Measurements from ENCODE around the gene RFX1.
"Not testable (repeated sequence)": the region's sequence is repeated elsewhere in the genome, so short reads cannot be mapped to it uniquely, and the experiment has no call there.

RFX1 gene

DNA sequence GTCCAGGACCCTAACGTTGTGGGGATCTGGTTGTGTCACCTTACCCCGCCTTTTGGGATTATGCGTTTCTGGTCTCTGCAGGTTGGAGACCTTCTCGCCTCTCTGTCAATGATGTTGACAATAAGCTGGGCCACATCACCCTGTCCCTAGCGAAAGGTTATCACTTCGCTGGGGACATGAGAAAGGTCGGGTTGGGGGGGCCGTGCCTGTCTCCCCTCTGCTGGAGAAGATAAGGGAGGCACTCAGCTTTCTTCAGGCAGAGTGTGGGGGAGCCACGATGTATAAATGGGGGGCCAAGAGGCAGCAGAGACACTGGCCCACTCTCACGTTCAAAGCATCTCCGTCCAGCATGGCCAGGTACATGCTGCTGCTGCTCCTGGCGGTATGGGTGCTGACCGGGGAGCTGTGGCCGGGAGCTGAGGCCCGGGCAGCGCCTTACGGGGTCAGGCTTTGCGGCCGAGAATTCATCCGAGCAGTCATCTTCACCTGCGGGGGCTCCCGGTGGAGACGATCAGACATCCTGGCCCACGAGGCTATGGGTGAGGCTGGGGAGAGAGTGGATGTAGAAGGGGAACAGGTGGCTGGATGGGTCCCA lies 21.8 kb upstream of the RFX1 start, which contains the start of gene RLN3:
Gene RLN3 (plus strand): TSS at position 293 of the 595 bp plus-strand sequence. CDS start 57 bp downstream, at position 350.
- DNase-seq (ENCODE audit: low read depth in 1 of 2, low spot score in 1 of 2) = no peak

GRCh38 chr19:14026652-14027192 lies 20.6 kb upstream of the RFX1 start:
- DNase-seq (ENCODE audit: low read depth in 1 of 2, low spot score in 1 of 2) = not testable (repeated sequence)

DNA sequence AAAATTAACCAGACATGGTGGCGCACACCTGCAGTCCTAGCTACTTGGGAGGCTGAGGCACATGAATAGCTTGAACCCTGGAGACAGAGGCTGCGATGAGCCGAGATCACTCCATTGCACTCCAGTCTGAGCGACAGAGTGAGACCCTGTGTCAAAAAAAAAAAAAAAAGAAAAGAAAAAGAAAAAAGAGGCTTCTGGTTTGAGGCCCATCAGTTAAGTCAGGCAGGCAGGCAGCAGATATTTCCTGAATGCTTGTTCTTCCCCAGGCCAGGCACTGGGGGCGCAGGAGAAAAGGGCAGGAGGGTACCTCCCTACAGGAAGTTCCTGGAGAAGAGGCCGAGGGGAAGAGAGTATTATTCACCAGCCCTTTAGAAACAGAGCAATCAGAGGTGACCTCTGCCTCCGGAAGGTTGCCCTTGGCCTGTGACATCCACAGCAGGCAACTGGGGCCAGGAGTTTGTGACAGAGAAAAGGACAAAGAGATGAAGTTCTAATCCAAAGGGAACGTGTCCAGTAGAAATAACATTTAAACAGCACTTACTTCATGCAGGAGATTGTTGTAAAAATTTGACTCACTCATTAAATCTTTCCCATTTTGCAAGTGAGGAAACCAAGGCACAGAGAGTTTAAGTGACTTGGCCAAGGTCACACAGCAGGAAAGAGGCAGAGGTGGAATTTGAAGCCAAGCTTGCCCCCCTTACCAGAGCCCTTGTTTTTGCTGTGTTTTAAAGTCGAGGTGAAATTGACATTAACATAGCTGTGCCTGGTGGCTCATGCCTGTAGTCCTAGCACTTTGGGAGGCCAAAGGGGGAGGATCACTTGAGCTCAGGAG lies 17.5 kb upstream of the RFX1 start:
- no peak for DNase-seq (ENCODE audit: low read depth in 1 of 2, low spot score in 1 of 2)

- no peak for DNase-seq (ENCODE audit: low read depth in 1 of 2, low spot score in 1 of 2)
These were observed 16.3 kb upstream of the RFX1 start for GRCh38 chr19:14022469-14022868.

- no peak for DNase-seq (ENCODE audit: low read depth in 1 of 2, low spot score in 1 of 2)
These were observed 15.4 kb upstream of the RFX1 start for GRCh38 chr19:14021474-14021873.

DNA sequence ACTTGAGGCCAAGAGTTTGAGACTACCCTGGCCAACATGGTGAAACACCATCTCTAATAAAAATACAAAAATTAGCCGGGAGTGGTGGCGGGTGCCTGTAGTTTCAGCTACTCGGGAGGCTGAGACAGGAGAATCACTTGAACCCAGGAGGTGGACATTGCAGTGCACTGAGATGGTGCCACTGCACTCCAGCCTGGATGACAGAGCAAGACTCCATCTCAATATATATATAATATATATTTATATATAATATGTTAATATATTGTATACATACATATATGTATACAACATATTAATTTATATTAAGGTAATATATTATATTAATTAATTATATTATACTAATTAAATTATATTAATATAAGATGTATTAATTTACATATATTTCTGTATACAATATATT lies 13.6 kb upstream of the RFX1 start:
- DNase-seq (ENCODE audit: low read depth in 1 of 2, low spot score in 1 of 2) = not testable (repeated sequence)

DNA sequence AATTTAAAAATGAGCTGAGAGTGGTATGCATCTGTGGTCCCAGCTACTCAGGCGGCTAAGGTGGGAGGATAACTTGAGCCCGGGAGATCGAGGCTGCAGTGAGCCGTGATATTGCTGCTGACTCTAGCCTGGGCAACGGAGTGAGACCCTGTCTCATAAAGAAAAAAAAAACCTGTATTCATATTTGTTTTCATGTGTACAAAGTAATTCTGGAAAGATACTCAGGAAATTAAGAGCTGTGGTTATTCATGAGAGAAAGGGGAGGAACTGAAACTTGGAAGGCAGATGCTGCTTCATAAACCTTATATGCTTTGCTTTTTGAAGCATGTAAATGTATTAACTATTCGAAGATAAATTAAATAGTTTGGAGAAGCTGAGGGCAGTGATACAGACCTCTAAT lies 13.0 kb upstream of the RFX1 start:
- DNase-seq (ENCODE audit: low read depth in 1 of 2, low spot score in 1 of 2) = no peak

DNA sequence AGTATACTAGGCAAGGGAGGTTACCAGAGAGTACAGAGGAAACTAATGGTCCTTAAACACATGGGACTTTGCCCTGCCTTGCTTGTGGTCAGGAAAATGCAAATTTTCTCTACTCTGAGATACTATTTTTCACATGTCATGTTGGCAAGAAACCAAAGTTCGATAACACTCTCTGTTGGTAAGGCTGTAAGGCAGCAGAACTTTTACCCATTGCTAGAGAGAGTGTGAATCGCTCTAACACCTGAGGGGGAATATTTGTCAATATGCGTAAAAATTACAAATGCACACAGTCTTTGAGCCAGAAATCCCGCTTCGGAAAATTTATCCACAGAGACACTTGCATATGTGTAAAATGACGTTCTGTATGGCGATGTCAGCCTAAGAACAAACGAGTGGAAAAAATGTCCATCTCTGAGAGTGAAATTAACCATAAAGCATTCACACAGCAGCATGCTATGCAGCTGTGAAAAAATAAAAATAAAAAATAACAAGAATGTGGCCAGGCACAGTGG lies 9.5 kb upstream of the RFX1 start:
- DNase-seq (ENCODE audit: low read depth in 1 of 2, low spot score in 1 of 2) = no peak

- DNase-seq (ENCODE audit: low read depth in 1 of 2, low spot score in 1 of 2) = no peak
These were observed 6.3 kb upstream of the RFX1 start for GRCh38 chr19:14012378-14012915.

- DNase-seq (ENCODE audit: low read depth in 1 of 2, low spot score in 1 of 2) = peak in 1 of 2 donors; percentile 77
These were observed 844 bp upstream of the RFX1 start for GRCh38 chr19:14006766-14007562.

DNA sequence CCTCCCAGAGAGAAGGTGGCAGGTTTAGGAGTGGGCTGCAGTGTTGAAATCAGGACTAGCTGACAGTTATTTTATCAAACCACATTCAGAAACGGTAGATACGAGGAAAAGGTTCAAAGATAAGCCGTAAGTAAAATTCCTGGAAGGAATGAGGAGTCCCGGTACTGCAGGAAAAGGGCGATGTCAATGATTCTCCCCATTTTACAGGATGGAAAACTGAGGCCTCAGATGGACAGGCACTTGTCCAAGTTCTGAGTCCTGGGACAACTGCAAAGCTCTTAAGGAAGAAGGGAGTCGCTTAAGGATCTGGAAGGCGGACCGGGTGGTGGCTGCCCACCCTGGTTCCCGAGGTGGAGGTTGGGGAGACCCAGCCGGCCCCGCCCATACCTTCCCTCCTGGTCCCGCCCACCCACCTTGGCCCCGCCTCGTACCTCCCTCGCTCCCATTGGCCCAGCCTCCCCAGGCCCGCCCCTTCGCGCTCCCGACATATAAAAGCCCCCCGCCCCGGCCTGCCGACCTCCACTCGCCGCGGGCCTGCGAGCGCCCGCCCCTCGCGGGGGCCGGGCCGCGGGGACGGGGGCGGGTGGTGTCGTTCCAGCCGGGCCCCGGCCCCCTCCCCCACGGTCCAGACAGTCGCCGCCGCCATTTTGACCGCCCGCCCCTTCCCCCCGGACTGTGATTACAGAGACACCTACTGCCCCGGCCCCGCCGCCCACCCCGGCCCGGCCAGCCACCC lies 603 bp downstream of the RFX1 start:
- DNase-seq (ENCODE audit: low read depth in 1 of 2, low spot score in 1 of 2) = peak; percentile 78 to 86

DNA sequence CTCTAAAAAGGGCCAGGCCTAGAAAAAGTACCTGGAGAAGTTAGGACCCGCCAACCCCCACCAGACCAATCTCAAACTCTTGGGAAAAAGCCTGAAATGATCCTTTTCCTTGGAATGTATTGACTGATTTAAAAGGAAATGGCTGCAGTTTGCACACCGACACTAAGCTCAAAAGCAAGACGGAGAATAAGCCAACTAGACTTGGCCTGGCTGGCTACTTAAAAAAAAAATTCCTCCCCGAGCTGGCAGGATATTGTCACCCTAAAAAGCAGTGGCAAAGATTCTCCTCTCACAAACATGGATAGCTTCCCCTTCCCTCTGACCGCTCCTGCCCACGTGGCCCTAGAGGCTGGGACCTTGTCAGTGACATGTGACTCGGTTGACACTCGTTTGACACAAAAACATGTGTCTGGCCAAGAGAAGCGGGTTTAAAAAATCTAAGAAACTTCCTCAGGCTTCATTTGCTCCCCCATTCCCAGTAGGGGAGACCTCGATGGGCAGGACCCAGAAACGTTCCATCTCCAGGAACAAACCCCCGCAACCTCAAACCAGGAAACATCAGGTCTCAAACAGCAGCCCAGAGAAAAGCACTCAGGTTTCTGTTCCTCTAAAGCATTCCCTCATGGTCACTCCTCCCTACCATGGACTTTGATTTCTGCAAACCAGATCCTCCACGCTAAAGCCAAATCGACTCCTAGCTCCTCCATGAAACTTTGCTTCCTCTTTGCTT lies 1.3 kb downstream of the RFX1 start:
- no peak for DNase-seq (ENCODE audit: low read depth in 1 of 2, low spot score in 1 of 2)

- no peak for DNase-seq (ENCODE audit: low read depth in 1 of 2, low spot score in 1 of 2)
These were observed 2.7 kb downstream of the RFX1 start for GRCh38 chr19:14003251-14004055.

DNA sequence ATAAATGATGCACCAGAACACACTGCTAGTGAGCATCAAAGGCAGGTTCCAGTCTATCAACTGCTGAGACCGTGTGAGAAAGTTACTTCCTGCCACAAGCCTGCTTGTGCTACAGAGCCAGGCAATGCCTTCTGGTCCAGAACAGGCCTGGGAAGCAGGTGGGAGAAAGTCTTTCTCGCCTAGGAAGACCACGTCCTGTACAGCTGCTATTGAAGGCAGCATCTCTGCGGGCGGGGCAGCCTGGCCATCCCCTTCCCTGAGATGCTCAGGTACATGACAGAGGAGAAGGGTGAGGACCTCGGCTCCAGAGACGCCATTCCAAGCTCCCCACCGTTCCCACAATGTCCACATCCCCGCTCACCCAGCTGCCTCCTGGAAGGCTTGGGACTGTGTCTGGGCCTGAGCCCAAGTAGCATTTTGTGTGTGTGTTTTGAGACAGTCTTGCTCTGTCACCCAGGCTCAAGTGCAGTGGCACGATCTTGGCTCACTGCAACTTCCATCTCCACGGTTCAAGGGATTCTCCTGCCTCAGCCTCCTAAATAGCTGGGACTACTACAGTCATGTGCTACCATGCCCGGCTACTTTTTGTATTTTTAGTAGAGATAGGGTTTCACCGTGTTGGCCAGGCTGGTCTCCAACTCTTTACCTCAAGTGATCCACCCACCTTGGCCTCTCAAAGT lies 3.4 kb downstream of the RFX1 start:
- DNase-seq (ENCODE audit: low read depth in 1 of 2, low spot score in 1 of 2) = no peak

DNA sequence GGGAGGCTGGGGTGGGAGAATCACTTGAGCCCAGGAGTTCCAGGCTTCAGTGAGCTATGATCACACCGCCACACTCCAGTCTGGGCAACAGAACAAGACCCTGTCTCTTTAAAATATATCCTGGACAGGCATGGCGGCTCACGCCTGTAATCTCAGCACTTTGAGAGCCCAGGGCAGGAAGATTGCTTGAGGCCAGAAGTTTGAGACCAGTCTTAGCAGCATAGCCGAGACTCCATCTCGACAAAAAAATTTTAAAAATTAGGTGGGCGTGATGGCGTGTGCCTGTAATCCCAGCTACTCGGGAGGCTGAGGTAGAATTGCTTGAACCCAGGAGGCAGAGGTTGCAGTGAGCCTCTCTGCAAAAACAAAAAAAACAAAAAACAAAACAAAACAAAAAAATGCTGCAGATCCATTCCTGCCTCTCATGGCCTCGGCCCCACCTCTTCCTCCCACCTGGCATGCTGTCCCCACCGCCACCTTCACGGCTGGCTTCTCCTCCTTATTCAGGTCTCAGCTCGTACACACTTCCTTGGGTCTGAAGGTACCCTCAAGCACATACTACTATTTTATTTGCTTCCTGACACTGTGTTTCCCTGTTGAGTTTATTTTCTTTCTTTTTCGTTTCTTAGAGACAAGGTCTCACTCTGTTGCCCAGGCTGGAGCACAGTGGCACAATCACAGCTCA lies 5.3 kb downstream of the RFX1 start:
- no peak for DNase-seq (ENCODE audit: low read depth in 1 of 2, low spot score in 1 of 2)

GRCh38 chr19:13999085-13999484 lies 7.0 kb downstream of the RFX1 start:
- DNase-seq (ENCODE audit: low read depth in 1 of 2, low spot score in 1 of 2) = no peak

GRCh38 chr19:13998426-13998825 lies 7.7 kb downstream of the RFX1 start:
- DNase-seq (ENCODE audit: low read depth in 1 of 2, low spot score in 1 of 2) = no peak

DNA sequence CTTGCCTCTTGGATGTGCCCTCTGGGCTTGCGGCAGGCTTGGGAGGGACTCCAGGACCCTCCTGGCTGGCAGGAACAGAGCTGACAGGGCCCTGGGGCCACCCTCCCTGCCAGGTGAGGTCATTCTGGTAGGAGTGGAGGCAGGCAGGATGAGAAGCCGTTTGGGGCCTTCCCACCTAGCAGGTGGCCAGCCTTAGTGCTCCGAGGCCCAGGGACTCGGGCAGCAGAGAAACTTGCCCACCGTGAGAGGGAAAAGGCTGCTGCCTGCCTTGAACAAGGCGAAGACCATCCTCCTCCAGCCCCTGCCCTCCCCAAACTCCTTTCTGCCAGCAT lies 8.5 kb downstream of the RFX1 start:
- DNase-seq (ENCODE audit: low read depth in 1 of 2, low spot score in 1 of 2) = no peak
